ENCODE results near the gene RGMB.
A peak's percentile ranks its signal among the peaks of the same experiment; 100 is the strongest.

Gene RGMB

DNA sequence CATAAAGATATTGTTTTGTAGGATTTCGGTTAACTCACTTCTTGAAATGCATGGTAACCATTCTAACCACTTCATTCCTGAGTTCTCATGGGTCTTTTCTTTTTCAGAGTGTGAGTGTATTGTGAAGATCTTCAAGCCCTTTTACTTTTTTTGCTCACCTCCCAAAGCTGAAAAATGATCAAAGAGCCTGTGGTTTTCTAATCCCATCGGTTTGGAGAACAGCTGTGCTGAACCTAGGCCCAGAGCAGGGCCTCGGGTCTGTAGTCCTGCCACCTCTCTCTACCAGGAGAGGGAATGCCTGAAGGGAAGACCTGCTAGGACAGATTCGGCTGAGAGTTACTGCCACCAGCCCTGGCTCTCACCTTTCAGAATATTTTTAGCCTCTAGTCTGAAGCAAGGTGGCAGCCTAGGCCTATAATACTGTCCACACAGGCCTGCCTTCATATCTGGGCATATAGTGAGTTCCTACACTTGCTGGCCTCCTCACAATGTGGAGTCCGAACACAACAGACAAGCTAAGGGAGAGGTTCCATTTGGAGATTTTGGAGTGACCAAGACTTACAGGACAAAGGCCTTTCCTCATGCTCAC is 13.8 kb downstream of the RGMB start:
- DNase-seq = no peak

DNA sequence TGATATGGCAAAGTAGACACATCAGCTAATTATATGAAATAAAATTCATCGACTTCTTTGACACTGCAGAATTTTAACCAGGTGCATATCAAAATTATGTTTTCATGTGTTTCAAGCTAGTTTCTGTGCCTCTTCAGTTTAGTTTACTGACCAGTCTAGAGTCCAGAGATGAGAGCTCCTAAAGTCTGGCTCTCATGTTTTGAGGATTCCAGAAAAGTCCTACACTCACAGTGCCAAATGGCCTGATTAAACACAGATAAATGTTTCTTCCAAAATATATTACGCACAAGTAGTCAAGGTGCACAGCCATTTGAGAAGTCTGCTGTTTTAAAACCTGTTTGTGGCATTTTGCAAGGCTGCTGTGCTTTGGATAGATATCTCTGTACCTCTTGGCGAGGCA is 15.6 kb downstream of the RGMB start:
- DNase-seq = no peak

DNA sequence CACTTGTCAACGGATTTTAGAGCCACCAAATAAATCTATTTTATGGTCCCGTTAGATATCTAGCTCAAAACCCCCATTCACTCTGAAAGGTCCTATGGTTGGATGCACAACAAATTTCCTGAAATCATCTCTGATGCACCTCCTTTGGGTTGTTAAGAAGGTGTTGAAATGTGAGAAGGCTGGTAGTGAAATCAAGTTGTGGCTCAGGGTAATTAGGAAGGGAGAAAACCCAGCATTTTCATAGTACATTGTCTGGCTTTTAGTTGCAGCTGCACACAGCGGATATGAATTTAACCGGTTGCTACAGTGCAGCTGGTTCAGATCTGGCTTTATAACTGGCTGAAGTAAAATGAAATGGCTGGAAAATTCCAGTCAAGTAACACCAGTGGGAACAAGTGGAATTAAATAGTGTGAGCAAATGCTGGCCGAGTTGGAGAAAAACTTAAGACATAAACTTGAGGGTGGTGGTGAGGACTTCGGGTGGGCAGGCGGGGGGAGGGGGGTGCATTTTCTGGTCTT is 17.6 kb downstream of the RGMB start:
- no peak for DNase-seq

DNA sequence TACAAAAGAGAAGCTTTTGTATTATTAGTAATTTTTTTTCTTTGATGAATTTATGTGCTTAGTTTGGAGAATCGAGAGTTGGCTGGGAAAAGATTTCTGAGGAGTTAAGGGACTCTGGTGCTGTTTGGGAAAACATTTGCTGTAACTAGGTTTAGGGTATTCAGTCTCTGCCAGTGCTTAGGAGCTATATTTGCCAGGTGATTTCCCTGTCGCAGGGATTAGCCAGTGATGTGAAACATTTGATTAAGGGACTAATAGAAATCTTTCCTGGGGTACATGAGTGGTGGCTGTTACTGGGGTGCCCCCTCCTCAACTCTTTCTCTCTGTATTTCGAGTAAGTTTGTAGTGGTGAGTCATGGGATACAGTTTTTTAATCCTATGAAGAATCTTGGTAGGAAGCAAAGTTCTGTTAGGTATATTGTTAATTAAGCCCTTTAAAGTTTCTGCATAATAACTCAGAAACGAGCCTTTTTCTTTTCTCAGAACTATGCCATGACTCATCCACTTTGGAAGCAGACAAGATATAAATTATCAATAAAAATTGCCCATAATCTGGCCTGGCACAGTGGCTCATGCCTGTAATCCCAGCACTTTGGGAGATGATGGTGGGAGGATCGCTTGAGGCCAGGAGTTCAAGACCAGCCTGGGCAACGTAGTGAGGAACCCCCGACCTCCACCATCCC is 18.6 kb downstream of the RGMB start:
- no peak for DNase-seq

GRCh38 chr5:98793223-98793622 is 19.8 kb downstream of the RGMB start:
- DNase-seq = no peak

- DNase-seq = no peak
Measured at GRCh38 chr5:98794001-98794400, 20.5 kb downstream of the RGMB start.

DNA sequence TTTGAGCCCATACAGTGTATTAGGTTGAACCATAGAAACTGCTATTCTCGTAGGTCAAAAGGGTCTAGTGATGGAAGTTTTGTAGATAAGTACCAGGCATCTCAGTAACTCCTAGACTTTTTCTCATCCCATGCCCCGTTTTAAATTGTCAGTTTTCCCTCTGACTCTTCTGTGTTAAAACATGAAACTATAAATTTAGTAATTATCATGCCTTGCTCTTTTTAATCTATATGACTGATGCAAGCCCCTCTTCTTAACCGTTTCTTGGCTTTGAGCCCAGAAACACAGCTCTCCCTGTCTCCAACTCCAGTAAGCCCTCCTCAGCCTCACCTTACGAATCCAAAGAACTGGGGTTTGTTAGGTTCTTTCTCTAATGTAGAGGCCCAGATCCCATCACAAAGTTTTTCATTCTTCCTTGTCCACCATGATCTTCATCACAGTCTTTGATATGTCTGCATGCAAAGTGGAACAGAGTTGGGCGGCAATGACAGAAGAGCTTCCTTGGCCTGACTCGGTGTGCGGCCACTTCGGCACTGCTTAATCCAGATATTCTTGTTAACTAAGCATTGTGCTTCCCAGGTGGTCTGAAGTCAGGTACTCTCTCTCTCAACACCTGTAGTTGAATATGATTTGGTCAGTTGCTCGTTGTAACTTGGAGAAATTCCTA is 21.1 kb downstream of the RGMB start:
- DNase-seq = no peak

- no peak for DNase-seq
Measured at GRCh38 chr5:98795243-98795642, 21.8 kb downstream of the RGMB start.

DNA sequence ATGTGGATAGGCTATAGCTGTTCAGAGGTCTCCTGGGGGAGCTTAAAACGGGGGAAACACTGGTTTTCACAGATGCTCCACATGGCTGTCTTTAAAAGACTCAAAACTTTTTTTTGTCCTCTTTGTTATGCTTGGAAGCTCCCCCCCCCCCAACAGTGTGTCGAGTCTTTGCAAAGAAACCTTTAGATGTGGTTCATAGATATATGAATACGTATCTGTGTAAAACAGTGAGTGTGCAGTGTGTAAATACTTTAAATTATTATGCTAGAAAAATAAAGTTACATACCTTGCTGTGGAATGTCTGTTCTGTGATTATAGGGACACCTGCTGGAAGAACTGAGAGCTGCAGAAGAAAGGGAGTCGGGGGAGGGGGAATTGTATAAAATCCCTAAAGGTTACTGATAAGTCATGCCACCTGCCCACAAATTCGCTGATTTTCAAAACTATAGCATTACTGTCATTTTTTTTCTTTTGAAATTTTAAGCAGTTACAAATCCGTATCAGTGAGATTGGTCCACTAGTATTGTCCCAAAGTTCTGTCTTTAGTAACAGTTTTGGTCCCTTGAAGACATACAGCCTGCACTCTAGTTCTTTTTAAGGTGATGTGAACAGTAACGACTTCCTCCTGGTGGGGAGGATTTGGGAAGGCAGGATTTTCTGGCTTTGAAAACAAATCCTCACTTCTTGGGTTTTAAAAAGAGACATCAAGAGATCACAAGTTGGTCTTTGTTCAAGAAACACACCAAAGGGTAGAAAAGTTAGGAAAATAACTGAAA is 22.9 kb downstream of the RGMB start:
- DNase-seq = peak in 5 of 6 experiments; percentile 4 to 67 (median 17)

GRCh38 chr5:98798371-98798770 is 24.9 kb downstream of the RGMB start:
- no peak for DNase-seq

- DNase-seq = no peak
Measured at GRCh38 chr5:98798847-98799246, 25.4 kb downstream of the RGMB start.

DNA sequence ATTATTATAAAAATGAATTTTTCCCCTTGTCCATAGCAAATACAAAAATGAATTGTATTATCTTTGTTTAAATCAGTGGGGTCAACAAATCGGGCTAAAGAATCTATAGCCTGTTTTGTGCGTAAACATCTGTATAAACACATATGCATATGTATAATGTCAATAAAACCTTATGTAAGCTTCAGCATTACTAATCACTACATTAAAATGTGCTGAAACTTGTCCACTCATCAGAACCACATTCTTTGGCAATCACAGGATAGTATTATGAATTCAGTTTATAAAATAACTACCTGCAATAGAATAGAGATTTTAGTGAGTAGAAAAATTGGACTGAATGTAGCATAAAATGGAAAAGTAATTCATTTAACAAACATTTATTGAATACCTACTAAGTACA is 30.6 kb downstream of the RGMB start:
- DNase-seq = no peak

DNA sequence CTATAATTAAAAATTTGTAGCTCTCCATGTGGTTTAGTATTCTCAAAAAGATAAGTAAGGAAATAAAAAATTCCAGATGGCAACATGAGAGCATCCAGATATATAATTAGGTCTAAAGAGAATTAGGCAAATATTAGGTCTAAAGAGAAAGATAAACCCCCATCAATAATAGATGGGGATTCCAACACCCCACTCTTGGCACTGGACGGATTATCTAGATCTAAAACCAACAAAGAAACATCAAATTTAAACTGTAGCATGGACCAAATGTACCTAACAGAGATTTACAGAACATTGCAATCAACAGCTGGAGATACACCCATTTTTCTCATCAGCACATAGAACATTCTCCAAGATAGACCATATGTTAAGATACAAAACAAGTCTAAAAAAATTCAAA is 31.6 kb downstream of the RGMB start:
- no peak for DNase-seq

DNA sequence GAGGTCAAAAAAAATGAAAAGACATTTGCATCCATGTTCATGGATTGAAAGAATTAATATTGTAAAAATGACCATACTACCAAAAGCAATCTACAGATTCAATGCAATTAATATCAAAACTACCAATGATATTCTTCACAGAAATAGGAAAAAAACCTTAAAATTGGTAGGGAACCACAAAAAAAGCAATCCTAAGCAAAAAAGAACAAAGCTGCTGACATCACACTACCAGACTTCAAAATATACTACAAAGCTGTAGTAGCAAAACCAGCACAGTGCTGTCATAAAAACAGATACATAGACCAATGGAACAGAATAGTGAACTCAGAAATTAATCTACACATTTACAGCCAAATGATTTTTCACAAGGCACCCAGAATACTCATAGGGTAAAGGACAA is 34.3 kb downstream of the RGMB start:
- no peak for DNase-seq

- DNase-seq = no peak
Measured at GRCh38 chr5:98810206-98810605, 36.7 kb downstream of the RGMB start.

DNA sequence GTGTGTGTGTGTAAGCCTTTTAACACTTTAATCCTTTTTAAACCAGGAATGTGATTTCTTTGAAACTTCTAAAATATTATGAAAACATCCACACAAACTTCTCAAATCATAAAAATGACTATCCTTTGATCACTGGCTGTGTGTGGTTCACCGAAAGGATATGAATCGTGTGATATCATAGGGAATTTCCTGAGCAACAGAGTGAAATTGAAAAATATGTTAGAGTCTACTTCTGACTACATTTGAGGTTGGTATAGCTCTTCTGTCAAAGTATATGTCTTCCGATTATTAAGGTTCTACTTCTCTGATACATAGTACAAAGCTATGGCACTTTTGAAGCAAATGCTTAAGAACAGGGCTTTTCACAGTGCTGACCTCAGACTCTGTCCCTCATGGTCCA is 40.3 kb downstream of the RGMB start:
- DNase-seq = no peak

- DNase-seq = no peak
Measured at GRCh38 chr5:98816582-98817222, 43.2 kb downstream of the RGMB start.

- no peak for DNase-seq
Measured at GRCh38 chr5:98825582-98826375, 52.3 kb downstream of the RGMB start.

GRCh38 chr5:98827161-98827560 is 53.7 kb downstream of the RGMB start:
- peak in 2 of 6 experiments; percentile 11 to 27 for DNase-seq

- no peak for DNase-seq
Measured at GRCh38 chr5:98827588-98828284, 54.3 kb downstream of the RGMB start.

DNA sequence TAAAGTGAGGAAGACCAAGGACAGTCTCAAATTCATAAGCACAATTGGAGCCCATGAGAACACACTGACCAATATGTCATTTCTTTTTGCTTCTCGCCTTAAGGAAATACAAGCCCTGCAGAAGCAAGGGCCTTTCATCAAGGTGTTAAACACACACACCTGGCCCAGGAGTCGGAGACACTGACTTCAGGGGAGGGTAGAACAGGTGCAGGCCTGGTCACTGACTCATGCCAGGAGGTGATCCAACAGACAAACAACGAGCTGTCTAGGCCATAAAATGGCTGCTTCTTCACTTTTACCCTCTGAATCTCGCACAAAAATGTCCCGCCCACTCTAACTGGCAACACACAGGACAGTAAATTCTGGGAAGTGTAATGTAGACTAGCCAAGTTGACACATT is 62.7 kb downstream of the RGMB start:
- DNase-seq = no peak

Data from stimulated activated naive CD4-positive, alpha-beta T cell (primary cell).